Mammary epithelial cell (primary cell): ENCODE measurements around the gene AQP12B.

Source experiments
- CTCF ChIP-seq, 2 donors: IDR thresholded peaks in 1 of 2; conservative IDR thresholded peaks in 1 of 2; 2 replicates each; pipeline ENCODE4 v1.5.1; 2011 to 2012; ENCODE audit warnings: inconsistent platforms in 2 of 2, low read length in 2 of 2, mild to moderate bottlenecking in 2 of 2, control low read depth in 1 of 2, low read depth in 1 of 2; ENCODE audit not compliant: insufficient read depth in 1 of 2; ENCODE audit errors: extremely low read depth in 1 of 2
- EZH2 ChIP-seq: IDR thresholded peaks from 2 replicates; pipeline ENCODE4 v1.6.1; 2012; ENCODE audit warnings: low read length, inconsistent platforms, borderline replicate concordance

GRCh38 chr2:240703417-240704341 is 21.0 kb upstream of the AQP12B start:
- TF ChIP-seq CTCF (conservative IDR thresholded peaks at IDR 0.05 in 1 of 2, IDR thresholded peaks at IDR 0.05 in 1 of 2; ENCODE audit: extremely low read depth in 1 of 2, insufficient read depth in 1 of 2, low read depth in 1 of 2, low read length in 2 of 2) = no peak
- TF ChIP-seq EZH2 = no peak
